ENCODE results near the gene C2orf74.

DNA sequence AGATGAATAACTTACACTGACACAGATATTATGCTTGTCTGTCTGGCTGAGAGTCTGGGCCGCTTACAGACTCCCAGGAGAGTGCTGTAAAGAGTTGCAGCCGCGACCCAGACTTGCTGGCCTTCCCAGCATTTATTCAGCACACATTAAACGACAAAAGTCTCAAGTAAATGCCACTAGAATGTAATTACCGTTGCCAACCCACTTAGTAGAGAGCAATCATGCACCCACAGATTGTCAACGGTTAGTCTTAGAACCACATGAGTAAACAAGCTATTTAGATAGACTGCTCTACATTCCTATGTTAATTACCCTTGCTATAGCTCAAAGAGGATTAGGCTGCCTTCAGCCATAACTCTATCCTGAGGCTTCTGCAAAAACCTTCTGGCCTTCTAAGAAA is 47.8 kb upstream of the C2orf74 start:
- no peak for TF ChIP-seq POLR2A (IDR thresholded peaks at IDR 0.05)
- TF ChIP-seq, protein P1, sequence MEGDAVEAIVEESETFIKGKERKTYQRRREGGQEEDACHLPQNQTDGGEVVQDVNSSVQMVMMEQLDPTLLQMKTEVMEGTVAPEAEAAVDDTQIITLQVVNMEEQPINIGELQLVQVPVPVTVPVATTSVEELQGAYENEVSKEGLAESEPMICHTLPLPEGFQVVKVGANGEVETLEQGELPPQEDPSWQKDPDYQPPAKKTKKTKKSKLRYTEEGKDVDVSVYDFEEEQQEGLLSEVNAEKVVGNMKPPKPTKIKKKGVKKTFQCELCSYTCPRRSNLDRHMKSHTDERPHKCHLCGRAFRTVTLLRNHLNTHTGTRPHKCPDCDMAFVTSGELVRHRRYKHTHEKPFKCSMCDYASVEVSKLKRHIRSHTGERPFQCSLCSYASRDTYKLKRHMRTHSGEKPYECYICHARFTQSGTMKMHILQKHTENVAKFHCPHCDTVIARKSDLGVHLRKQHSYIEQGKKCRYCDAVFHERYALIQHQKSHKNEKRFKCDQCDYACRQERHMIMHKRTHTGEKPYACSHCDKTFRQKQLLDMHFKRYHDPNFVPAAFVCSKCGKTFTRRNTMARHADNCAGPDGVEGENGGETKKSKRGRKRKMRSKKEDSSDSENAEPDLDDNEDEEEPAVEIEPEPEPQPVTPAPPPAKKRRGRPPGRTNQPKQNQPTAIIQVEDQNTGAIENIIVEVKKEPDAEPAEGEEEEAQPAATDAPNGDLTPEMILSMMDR (IDR thresholded peaks at IDR 0.05), result no peak

All from lower leg skin (tissue), 3 donors.